Activated CD4-positive, alpha-beta T cell treated with anti-CD3 and anti-CD28 coated beads, Interleukin-2, amount 10 ng/mL, durations not matched to agents 24 days and 14 days (primary cell): Measurements from ENCODE around the gene EIF2S2. TPM values are rescaled to one million over a fixed set of nuclear protein-coding genes. Genes with fewer than 3 reads are reported as not detected.

Experiments used
- DNase-seq: peaks from one replicate; pipeline ENCODE4 v3.0.0; 2022
- H3K27ac Mint-ChIP-seq: one replicate; pipeline ENCODE4 v1.8.0; 2022; ENCODE audit warnings: mild to moderate bottlenecking, mixed read lengths
- H3K27me3 Mint-ChIP-seq: one replicate; pipeline ENCODE4 v1.8.0; 2022; ENCODE audit warnings: mixed read lengths
- H3K36me3 Mint-ChIP-seq: one replicate; pipeline ENCODE4 v1.8.0; 2022; ENCODE audit warnings: low read depth, mild to moderate bottlenecking, mixed read lengths
- H3K4me1 Mint-ChIP-seq: one replicate; pipeline ENCODE4 v1.8.0; 2021; ENCODE audit warnings: mixed read lengths
- H3K4me3 Mint-ChIP-seq: one replicate; pipeline ENCODE4 v1.8.0; 2022; ENCODE audit warnings: mild to moderate bottlenecking, moderate library complexity, mixed read lengths
- H3K9me3 Mint-ChIP-seq: one replicate; pipeline ENCODE4 v1.8.0; 2021; ENCODE audit warnings: mixed read lengths
- intact Hi-C: fragments of 100-400 bp; cut with micrococcal nuclease; formaldehyde crosslinking; loops from one replicate; pipeline ENCODE4 v1.15.1; 2023
- total RNA-seq: library from RNA; stranded (reverse); gene quantifications from 2 replicates; pipeline ENCODE4 v1.2.3, GENCODE V29; 2022

The EIF2S2 gene
- total RNA-seq, 1 donor from 2014 or later: 106 TPM

DNA sequence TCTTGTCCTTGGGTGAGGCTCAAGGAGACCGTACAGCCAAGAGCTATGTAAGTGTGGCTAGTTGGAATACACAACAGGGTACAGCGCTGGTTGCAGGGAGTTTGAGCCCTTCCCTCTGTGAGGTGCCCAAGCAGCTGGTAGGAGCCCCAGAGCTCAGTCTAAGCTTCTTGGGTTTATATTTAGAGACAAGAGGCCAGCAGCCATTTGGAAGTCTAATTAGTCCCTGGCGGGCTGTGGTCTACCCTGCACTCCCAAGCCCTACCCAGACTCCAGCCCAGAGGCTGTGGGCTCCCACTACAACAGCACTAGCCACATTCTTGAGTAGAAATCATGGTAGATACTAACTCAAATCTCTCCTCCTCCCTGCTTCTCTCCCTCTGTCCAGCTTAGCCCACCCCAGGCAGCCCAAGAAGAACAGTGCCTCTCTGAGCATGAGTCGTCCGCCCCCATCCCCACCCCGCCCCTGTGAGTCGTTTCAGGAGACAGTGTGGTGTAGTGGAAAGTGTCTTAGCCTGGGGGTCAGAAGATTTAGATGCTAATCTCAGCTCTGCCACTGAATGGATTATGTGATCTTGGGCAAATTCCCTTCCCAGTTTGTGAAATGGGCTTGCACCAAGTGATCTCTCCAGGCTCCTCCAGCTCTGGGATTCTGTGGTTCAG is 37.8 kb downstream of the EIF2S2 start:
- intact Hi-C loops: loop anchor here (5.0 kb wide), 1 partner anchor 127 kb away; no protein-coding TSS in a partner anchor
- H3K27ac Mint-ChIP-seq: peak overlapping the region; percentile 34
- H3K4me3 Mint-ChIP-seq: no peak overlapping the region
- H3K4me1 Mint-ChIP-seq: peaks cover 18% of the 10 kb centered on the region
- no peaks in the 10 kb centered on the region for H3K27me3 Mint-ChIP-seq
- H3K9me3 Mint-ChIP-seq: no peaks in the 10 kb centered on the region
- DNase-seq: no peak
- H3K36me3 Mint-ChIP-seq: peaks cover 26% of the 10 kb centered on the region

DNA sequence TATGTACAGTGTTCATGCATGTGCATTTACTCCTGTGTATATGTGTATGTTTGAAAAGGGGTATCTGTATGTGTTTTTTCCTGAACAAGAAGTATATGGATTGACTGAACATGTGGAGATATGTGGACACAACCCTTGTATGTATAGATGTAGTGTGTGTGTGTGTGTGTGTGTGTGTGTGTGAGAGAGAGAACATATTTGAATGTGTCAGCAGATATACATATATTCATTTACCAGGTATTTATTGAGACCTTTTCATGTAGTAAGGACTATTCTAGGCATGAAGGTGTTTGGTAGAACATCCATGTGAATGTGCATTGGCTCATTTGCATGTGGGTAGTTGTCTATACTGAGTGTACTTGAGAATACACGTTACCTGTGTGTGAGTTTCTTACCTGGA is 39.3 kb downstream of the EIF2S2 start:
- peaks cover 27% of the 10 kb centered on the region for H3K4me1 Mint-ChIP-seq
- DNase-seq: no peak
- H3K27ac Mint-ChIP-seq: peak overlapping the region; percentile 3
- intact Hi-C loops: loop anchor here (5.0 kb wide), 1 partner anchor 125 kb away; no protein-coding TSS in a partner anchor
- H3K9me3 Mint-ChIP-seq: no peaks in the 10 kb centered on the region
- no peaks in the 10 kb centered on the region for H3K27me3 Mint-ChIP-seq
- H3K4me3 Mint-ChIP-seq: no peak overlapping the region
- peaks cover 21% of the 10 kb centered on the region for H3K36me3 Mint-ChIP-seq

DNA sequence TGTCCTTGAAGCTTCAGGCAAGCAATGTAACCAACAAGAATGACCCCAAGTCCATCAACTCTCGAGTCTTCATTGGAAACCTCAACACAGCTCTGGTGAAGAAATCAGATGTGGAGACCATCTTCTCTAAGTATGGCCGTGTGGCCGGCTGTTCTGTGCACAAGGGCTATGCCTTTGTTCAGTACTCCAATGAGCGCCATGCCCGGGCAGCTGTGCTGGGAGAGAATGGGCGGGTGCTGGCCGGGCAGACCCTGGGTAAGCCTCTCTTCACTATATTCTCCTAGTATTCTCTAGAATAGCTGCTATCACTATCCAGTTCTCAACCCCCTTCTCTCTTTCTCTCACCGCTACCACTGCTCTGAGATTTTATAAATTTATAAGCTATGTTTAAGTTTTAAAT is 40.0 kb downstream of the EIF2S2 start:
- no peaks in the 10 kb centered on the region for H3K27me3 Mint-ChIP-seq
- H3K9me3 Mint-ChIP-seq: no peaks in the 10 kb centered on the region
- intact Hi-C loops: loop anchor here (5.0 kb wide), 1 partner anchor 125 kb away; no protein-coding TSS in a partner anchor
- peaks cover 19% of the 10 kb centered on the region for H3K36me3 Mint-ChIP-seq
- peaks cover 27% of the 10 kb centered on the region for H3K4me1 Mint-ChIP-seq
- DNase-seq: no peak
- no peak overlapping the region for H3K4me3 Mint-ChIP-seq
- no peak overlapping the region for H3K27ac Mint-ChIP-seq

DNA sequence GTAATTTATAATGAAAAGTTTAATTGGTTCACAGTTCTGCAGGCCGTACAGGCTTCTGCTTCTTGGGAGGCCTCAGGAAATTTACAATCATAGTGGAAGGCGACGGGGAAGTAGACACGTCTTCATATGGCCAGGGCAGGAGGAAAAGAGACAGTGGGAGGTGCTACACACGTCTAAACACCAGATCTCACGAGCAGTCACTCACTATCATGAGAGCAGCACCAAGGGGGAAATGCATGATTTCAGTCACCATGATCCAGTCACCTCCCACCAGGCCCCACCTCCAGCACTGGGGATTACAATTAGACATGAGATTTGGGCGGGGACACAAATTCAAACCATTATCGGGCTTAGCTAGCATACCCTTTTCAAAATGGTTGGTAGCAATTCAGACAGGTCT is 41.2 kb downstream of the EIF2S2 start:
- Mint-ChIP-seq H3K4me3 (no peak overlapping the region), H3K27ac (no peak overlapping the region), H3K4me1 (peaks cover 27% of the 10 kb centered on the region), H3K27me3 (no peaks in the 10 kb centered on the region), H3K36me3 (peaks cover 12% of the 10 kb centered on the region), H3K9me3 (no peaks in the 10 kb centered on the region)
- intact Hi-C loops: loop anchor here (5.0 kb wide), 1 partner anchor 124 kb away; no protein-coding TSS in a partner anchor
- DNase-seq: no peak

DNA sequence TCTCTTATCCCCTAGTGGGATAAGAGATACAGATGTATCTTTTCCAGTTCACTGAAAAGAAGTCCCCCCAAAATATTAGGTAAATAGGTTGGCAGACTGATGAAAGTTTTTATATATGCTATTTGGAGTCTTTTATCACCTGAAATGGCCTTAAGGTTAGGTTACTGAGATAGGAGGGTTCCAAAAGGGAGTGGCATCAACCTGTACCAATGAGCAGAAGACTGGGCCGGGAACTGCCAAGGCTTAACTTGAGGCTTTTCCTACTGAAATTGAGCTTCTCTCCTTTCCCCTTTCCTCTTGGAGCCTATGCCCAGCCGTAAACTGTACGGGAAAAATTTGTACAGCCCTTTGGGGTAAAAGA is 42.0 kb downstream of the EIF2S2 start:
- H3K9me3 Mint-ChIP-seq: no peaks in the 10 kb centered on the region
- DNase-seq: no peak
- no peaks in the 10 kb centered on the region for H3K27me3 Mint-ChIP-seq
- peaks cover 29% of the 10 kb centered on the region for H3K4me1 Mint-ChIP-seq
- H3K4me3 Mint-ChIP-seq: no peak overlapping the region
- H3K27ac Mint-ChIP-seq: no peak overlapping the region
- H3K36me3 Mint-ChIP-seq: peaks cover 12% of the 10 kb centered on the region
- intact Hi-C loops: loop anchor here (5.0 kb wide), 1 partner anchor 123 kb away; no protein-coding TSS in a partner anchor

DNA sequence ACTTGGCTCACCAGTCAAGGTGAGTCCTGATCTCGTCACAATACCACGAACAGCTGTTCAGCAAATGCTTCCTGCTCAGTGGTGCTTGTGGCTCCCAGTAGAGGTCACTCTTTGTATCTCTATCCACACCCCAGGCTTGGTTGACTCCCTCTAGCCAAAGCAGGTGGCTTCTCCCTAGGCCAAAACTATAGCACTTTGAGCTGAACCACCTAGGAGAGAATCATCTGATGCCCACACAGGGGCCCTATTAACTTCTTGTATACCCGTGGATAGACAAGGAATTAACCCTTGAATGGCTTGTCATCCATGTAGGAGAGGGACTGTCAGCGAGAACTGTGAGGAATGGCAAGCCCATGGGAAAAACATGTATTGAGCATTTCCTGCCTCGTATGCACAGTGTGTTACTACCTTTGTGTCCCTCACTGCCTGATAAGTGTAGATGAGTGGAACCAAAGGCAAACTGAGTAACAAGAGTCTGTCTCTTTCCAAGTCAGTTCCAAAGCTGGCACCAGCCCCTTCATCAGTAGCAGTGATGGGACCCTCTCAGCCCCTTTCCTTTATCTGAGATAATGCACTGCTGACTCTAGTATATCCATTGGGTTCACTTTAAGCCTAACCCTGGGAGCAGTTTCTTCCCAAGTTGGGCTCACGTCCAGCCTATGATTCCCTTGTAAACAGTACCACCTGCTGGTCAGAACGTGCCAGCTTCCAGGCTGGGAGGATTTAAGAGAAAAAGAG is 42.5 kb downstream of the EIF2S2 start:
- no peaks in the 10 kb centered on the region for H3K9me3 Mint-ChIP-seq
- intact Hi-C loops: loop anchor here (1.0 to 5.0 kb wide), 4 partner anchors 60 to 217 kb away; no protein-coding TSS in a partner anchor
- H3K4me3 Mint-ChIP-seq: no peak overlapping the region
- peak; percentile 86 for DNase-seq
- peaks cover 31% of the 10 kb centered on the region for H3K4me1 Mint-ChIP-seq
- H3K27ac Mint-ChIP-seq: no peak overlapping the region
- H3K36me3 Mint-ChIP-seq: peaks cover 17% of the 10 kb centered on the region
- H3K27me3 Mint-ChIP-seq: no peaks in the 10 kb centered on the region

DNA sequence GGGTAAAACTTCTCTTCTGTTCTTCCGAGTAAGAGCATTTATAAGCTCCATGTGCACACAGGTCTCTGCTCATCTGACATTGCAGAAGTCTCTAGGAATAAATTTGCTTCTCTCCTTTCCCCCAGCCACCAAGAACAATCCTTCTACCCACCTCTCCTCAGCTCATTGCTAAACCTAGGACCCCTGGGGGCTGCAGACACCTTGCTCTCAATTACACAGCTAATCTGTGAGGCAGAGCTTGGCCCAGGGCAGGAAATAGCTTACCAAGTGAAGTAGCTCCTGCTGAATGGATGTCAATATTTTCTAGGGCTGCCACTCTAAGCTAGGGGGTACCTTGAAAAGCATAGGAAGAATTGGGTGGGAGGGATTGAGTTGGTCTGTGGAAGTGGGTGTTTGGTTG is 44.0 kb downstream of the EIF2S2 start:
- peaks cover 15% of the 10 kb centered on the region for H3K36me3 Mint-ChIP-seq
- no peak overlapping the region for H3K4me3 Mint-ChIP-seq

DNA sequence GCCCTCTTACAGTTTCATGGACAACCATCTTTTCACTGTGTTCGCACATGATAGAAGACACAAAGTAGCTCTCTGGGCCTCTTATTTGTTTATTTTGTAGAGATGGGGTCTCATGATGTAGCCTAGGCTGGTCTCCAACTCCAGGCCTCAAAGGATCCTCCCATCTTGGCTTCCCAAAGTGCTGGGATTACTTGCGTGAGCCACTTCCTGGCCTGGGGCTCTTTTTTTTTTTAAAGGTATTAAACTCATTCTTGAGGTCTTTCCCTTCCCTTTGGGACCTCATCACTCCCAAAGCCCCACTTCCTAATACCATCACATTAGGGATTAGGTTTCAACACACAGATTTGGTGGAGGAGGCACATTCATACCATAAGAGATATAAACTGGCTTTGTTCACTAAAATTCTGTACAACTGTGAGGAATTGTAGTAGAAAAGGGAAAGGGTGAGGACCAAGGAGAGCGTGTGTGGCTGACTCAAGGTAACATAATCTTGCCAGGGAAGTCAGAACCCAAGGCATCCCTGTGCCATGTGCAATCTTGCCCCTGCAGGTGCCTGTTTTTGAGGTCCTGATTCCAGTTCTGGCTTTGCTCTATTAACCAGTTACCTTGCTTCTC is 45.5 kb downstream of the EIF2S2 start:
- intact Hi-C loops: loop anchor here (5.0 kb wide), 1 partner anchor 214 kb away; no protein-coding TSS in a partner anchor
- H3K36me3 Mint-ChIP-seq: peaks cover 18% of the 10 kb centered on the region
- H3K27me3 Mint-ChIP-seq: no peaks in the 10 kb centered on the region
- DNase-seq: no peak
- H3K27ac Mint-ChIP-seq: no peak overlapping the region
- H3K4me3 Mint-ChIP-seq: no peak overlapping the region
- no peaks in the 10 kb centered on the region for H3K9me3 Mint-ChIP-seq
- H3K4me1 Mint-ChIP-seq: peaks cover 33% of the 10 kb centered on the region

More for the DNA sequence above, 44.0 kb downstream of the EIF2S2 start:
- no peak for DNase-seq
- Mint-ChIP-seq H3K27ac (peak overlapping the region; percentile 66), H3K27me3 (no peaks in the 10 kb centered on the region), H3K9me3 (no peaks in the 10 kb centered on the region), H3K4me1 (peaks cover 22% of the 10 kb centered on the region)
- intact Hi-C loops: loop anchor here (2.0 to 5.0 kb wide), 2 partner anchors 133 to 216 kb away; no protein-coding TSS in a partner anchor

DNA sequence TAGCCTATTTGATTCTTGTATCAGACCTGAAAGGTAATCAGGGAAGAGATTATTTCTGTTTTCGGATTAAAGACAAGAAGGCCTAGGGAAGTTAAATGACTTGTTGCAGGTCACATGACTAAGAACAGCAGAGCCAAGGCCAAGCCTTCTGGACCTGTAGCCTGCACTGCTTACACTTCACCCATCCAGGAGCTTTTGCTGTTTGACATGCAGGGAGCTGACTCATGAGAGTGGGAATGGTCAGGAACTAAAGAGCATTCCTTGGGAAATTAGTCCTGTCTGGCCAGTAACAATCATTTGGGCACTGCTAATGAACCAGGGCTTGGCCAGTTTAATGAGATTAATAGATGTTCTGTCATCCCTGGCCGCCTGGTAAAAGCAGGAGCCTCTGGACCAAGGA is 46.8 kb downstream of the EIF2S2 start:
- intact Hi-C loops: loop anchor here (5.0 kb wide), 1 partner anchor 213 kb away; no protein-coding TSS in a partner anchor
- Mint-ChIP-seq H3K27ac (no peak overlapping the region), H3K4me3 (no peak overlapping the region), H3K27me3 (no peaks in the 10 kb centered on the region), H3K4me1 (peaks cover 34% of the 10 kb centered on the region), H3K9me3 (no peaks in the 10 kb centered on the region), H3K36me3 (peaks cover 16% of the 10 kb centered on the region)
- DNase-seq: no peak

DNA sequence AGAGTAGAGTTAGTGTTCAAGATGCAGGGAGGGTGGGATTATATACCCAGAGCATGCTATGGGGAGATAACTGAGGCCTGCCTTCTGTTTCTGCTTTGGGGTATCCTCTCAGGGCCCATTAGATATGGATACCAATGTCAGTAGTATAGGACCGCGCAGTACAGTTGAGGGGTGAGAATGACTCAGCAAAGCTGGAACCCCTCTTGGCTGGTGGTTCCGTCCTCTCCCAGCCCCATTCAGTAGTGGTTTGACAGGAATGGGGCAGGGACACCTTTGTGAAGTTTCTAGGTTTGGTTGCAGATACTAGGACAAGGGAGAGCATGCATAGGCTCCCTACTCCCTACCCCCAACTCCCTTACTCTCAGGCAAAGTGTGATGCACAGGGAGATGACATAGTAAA is 47.8 kb downstream of the EIF2S2 start:
- H3K4me3 Mint-ChIP-seq: no peak overlapping the region
- peaks cover 29% of the 10 kb centered on the region for H3K4me1 Mint-ChIP-seq
- no peak for DNase-seq
- peaks cover 19% of the 10 kb centered on the region for H3K36me3 Mint-ChIP-seq
- no peaks in the 10 kb centered on the region for H3K27me3 Mint-ChIP-seq
- no peak overlapping the region for H3K27ac Mint-ChIP-seq
- H3K9me3 Mint-ChIP-seq: no peaks in the 10 kb centered on the region
- intact Hi-C loops: no loop called here

DNA sequence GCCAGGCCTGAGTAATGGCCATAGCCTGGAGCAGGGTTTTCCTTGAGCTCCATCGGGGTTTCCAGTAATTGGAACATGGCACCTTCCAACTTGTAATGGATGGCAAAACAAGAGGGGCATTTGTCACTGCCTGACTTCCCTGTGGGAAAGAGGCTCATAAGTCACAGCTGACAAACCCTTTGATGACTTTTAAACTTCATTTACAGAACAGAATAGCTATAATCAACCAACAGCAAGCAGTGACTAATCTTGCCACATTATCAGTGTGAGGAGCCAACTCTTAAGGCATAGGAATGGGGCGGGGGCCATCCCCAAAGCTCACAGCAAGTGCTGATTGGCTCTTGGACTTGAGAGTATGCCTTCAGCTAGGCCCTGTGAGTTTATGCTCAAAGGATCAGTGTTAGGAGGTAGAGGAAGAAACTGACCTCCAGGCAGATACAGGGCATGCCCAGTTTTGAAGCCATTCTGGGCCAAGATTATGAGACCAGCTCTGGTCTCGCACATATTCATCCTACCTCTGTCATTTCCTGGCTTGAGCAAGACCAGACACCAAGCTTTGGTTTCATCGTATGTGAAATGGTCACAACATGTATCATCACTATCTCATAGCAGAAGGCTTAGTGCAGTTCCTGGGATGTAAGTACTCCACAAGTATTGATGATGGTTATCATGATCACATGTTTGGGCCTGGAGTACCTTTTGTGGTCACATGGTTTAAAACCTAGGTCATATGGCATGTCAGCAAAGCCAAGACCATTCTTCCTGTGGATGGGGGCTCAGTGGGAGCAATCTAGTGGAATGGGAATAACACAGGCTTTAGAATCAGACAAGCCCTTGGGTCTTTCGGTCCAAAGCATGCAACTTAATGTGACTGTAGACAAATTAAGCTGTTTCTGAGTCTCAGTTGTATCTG is 49.2 kb downstream of the EIF2S2 start:
- no peak overlapping the region for H3K4me3 Mint-ChIP-seq
- no peaks in the 10 kb centered on the region for H3K9me3 Mint-ChIP-seq
- no peak for DNase-seq
- no peaks in the 10 kb centered on the region for H3K27me3 Mint-ChIP-seq
- peak overlapping the region; percentile 34 for H3K27ac Mint-ChIP-seq
- intact Hi-C loops: no loop called here
- peaks cover 30% of the 10 kb centered on the region for H3K4me1 Mint-ChIP-seq
- H3K36me3 Mint-ChIP-seq: peaks cover 19% of the 10 kb centered on the region

DNA sequence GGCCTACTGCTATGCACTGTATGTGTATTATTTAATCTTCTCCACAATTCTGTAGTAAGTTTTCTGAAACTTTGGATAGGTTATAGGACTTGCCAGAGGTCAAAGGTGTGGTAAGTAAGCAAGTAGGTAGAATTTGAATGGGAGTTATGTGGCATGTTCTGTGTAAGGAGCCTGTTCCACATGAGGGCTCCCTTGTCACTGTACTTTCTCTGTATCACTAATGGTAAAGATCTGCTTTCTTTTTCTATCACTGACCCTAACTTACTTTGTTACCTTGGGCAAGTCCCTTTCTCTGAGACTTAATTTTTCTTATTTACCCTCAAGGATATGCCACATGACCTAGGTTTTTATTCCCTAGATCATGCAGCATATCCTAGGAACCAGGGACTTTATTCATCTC is 50.3 kb downstream of the EIF2S2 start:
- Mint-ChIP-seq H3K36me3 (peaks cover 20% of the 10 kb centered on the region), H3K9me3 (no peaks in the 10 kb centered on the region), H3K27ac (no peak overlapping the region), H3K4me3 (no peak overlapping the region), H3K27me3 (no peaks in the 10 kb centered on the region), H3K4me1 (peaks cover 34% of the 10 kb centered on the region)
- intact Hi-C loops: no loop called here
- DNase-seq: no peak

DNA sequence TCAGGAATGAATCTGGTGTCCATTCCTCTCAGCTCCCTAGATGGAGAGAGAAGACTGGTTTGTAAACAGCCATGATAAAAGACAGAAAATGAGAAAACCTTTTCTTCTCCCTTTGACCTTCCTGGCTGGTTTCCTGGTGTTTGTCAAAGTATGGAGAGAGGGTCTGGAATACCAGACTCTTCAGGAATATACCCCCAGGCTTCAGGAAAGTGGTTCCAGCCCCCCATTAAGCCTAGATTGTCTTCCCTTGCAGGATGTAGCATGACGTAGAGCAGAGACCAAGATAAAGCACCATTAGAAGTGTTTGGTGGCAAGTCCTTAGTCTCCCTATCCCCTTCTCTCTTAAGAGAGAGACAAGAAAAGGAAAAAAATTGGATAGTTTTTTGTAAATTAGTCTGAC is 51.1 kb downstream of the EIF2S2 start:
- Mint-ChIP-seq H3K9me3 (no peaks in the 10 kb centered on the region), H3K27ac (peak overlapping the region; percentile 7), H3K4me3 (no peak overlapping the region), H3K4me1 (peaks cover 34% of the 10 kb centered on the region), H3K36me3 (peaks cover 20% of the 10 kb centered on the region), H3K27me3 (no peaks in the 10 kb centered on the region)
- DNase-seq: no peak
- intact Hi-C loops: no loop called here
